Measurements from ENCODE around the gene GPATCH2.

GPATCH2 gene

GRCh38 chr1:217574265-217574949 lies 56.5 kb downstream of the GPATCH2 start:
- no peak for DNase-seq

- DNase-seq: no peak
These were observed 61.9 kb downstream of the GPATCH2 start for GRCh38 chr1:217569021-217569420.

- DNase-seq: no peak
These were observed 62.7 kb downstream of the GPATCH2 start for GRCh38 chr1:217568200-217568599.

GRCh38 chr1:217564833-217565232 lies 66.1 kb downstream of the GPATCH2 start:
- no peak for DNase-seq

- no peak for DNase-seq
These were observed 66.7 kb downstream of the GPATCH2 start for GRCh38 chr1:217564207-217564606.

- no peak for DNase-seq
These were observed 67.7 kb downstream of the GPATCH2 start for GRCh38 chr1:217563179-217563578.

GRCh38 chr1:217562229-217562878 lies 68.5 kb downstream of the GPATCH2 start:
- DNase-seq: no peak

GRCh38 chr1:217561446-217561845 lies 69.4 kb downstream of the GPATCH2 start:
- DNase-seq: no peak

- DNase-seq: no peak
These were observed 76.0 kb downstream of the GPATCH2 start for GRCh38 chr1:217554849-217555248.

- DNase-seq: no peak
These were observed 76.9 kb downstream of the GPATCH2 start for GRCh38 chr1:217553949-217554509.

GRCh38 chr1:217552339-217552951 lies 78.4 kb downstream of the GPATCH2 start:
- no peak for DNase-seq

GRCh38 chr1:217542837-217543236 lies 88.1 kb downstream of the GPATCH2 start:
- no peak for DNase-seq

GRCh38 chr1:217542136-217542777 lies 88.6 kb downstream of the GPATCH2 start:
- no peak for DNase-seq

- no peak for DNase-seq
These were observed 90.6 kb downstream of the GPATCH2 start for GRCh38 chr1:217540321-217540720.

GRCh38 chr1:217539510-217539909 lies 91.4 kb downstream of the GPATCH2 start:
- no peak for DNase-seq

GRCh38 chr1:217535601-217536377 lies 95.1 kb downstream of the GPATCH2 start:
- no peak for DNase-seq

- no peak for DNase-seq
These were observed 96.3 kb downstream of the GPATCH2 start for GRCh38 chr1:217534566-217534965.

- DNase-seq: no peak
These were observed 102.6 kb downstream of the GPATCH2 start for GRCh38 chr1:217528271-217528670.

- DNase-seq: no peak
These were observed 103.7 kb downstream of the GPATCH2 start for GRCh38 chr1:217527151-217527550.

- no peak for DNase-seq
These were observed 104.3 kb downstream of the GPATCH2 start for GRCh38 chr1:217526636-217527035.

- no peak for DNase-seq
These were observed 105.0 kb downstream of the GPATCH2 start for GRCh38 chr1:217525773-217526490.
